GM19397 (cell line): ENCODE data around the gene GRID1.

Experiments
- ATAC-seq: cut with Tn5 transposase; IDR thresholded peaks from one replicate; pipeline ENCODE4 v1.9.1; 2021; ENCODE audit warnings: mild to moderate bottlenecking, moderate library complexity; ENCODE audit not compliant: unreplicated experiment

Gene GRID1

DNA sequence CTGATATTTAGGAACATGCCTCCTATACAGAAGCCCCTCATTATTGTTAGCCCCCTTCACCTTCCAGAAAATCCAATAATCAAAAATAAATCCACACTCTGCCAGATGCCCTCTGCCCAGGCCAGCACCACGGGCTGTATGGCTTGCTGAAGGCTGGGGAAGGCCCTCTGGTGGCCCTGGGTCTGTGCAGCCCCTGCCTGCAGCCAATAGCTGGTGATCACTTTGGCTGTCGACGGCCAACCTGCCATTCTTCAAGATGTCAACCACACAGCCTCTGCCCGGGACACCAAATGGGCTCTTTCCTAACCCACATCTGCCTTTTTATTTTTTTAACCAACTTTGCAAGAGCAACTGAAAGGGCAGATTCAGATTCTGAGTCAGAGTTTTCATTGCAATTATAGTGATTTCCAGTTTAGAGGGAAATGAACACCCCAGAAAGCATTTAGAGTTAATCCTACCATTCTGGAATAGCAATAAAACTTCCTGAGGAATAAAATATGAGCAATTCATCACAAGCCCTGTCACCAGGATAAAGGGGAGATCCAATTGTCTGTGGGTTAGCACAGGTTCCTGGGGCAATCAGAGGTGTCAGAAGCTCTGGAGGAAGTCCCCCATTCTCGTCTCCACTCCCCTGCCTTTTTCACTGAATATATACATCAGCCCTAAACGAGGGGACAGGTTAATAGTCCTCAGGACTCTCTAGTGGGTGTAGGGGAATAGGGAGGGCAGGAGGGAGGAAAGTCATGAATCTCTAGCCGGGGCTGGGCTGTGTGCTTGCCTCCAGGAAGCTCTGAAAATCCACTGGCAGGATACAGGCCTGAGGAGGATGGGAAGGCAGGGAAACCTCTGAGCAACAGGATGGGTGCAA lies 211.3 kb downstream of the GRID1 start:
- ATAC-seq = no peak

DNA sequence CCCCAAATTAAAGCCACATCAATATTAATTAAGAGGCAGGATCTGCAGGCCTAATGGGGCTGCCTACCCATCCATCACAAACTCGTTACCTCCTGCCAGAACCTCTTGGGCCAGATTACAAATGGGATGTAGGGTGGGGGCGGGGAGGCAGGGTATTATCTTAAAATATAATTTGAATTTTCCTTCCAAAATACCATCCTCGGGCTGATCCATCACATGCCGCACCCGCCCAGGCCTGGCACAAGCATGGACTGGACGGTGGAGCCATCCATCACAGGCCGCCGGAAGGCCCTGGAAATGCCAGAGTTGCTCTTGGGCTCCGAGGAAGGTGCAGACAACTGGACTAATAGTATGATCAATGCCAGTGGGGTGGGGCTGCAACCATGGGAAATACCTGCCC lies 212.8 kb downstream of the GRID1 start:
- no peak for ATAC-seq

DNA sequence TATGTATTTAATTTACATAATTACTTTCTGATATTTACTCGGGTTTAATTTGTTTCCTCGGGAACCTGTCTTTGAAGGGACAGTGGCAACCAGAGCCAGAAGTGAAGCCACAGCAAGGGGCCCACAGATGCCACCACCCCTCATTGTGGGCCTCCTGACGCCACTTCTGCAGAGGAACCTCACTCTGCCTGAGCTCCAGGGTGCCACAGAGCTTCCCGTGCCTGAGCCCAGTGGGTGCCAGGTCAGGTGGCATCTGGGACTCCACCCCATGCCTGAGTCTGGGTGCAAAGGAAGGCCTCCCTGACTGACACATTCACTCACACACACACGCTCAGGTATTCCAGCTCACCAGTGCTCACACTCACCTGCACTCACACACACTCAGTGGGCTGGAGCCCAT lies 213.7 kb downstream of the GRID1 start:
- no peak for ATAC-seq

DNA sequence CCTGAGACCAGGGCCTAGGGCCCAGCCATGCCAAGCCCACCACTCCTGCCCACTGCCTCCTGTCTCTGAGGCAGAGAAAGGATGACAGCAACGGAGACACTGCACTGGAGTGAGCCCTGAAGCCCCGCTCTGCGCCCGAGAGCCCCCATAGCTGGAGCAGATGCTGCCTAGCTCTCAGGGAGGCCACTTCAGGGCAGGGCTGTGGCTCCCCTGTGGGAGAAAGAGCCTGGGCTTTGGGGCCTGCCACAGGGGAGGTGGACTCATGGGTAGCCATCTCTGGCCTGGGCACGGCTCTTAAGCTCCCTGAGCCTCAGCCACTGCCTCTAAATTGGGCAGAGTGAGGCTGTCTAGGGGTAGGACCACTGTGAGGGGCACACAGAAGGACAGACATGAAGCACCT lies 214.2 kb downstream of the GRID1 start:
- no peak for ATAC-seq

DNA sequence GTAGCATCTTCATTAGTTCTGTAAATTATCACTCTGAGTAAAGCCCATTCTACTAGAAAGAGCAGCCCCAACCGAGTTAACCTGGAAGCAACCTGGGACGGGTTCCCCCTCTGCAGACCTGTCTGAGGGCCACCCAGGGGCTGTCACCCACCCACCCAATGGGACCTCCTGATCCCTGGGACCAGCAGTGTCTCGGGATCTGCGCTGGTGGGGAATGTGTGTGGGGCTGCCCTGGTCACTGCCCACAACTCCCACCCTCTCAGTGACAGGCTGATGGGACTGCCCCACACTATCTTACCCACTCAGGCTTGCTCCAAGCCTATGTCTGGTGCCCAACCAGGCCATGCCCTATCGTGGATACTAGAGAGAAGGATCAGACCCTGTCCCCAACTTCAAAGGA lies 215.0 kb downstream of the GRID1 start:
- no peak for ATAC-seq

DNA sequence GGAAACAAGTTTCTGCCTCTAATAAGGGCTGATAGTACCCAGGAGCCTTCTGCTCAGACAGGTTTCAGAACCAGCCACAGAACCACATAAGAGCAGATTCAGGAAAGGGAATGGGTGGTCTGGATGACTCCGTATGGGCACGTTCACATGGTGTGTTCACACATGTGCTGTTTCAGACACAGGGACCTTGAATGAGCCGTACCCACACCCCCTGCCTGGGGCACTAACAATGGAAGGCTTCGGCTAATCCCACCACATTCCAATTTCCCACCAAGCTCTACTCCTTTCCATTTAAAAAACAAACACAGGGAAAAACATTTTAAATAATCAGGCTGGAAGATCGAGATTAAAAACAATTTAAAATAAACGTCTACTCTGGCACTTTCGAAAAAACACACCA lies 217.3 kb downstream of the GRID1 start:
- no peak for ATAC-seq

DNA sequence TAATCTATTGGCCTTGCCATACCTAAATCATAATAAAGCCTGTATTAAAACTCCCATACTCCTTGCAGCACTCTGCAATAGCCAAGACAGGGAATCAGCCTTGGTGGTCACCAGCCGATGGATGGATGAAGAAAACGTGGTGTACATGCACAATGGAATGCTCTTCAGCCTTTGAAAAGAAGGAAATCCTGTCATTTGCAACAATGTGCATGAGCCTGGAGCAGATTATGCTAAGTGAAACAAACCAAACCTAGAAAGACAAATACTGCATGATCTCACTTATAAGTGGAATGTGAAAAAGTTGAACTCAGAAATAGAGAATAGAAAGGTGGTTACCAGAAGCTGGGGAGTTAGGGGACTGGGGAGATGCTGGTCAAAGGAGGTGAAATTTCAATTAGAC lies 218.5 kb downstream of the GRID1 start:
- no peak for ATAC-seq

DNA sequence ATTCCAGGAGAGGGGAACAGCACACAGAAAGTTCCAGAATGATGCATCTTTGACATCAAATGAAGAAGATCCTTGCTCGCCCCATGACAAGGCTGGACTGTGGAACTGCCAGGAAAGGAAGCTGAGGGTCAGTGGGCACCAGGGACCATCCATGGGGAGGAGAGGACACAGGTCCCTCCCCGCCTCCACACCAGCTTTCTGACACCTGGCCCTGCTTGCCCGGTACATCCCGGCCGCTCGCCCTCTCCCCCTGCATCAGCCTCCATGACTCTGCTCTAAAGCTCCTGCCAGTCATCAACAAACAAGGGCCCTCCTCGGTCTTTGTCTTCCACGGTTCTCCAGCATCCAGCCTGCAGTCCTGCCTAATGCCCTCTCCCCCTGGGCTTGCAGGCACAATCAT lies 222.3 kb downstream of the GRID1 start:
- no peak for ATAC-seq

DNA sequence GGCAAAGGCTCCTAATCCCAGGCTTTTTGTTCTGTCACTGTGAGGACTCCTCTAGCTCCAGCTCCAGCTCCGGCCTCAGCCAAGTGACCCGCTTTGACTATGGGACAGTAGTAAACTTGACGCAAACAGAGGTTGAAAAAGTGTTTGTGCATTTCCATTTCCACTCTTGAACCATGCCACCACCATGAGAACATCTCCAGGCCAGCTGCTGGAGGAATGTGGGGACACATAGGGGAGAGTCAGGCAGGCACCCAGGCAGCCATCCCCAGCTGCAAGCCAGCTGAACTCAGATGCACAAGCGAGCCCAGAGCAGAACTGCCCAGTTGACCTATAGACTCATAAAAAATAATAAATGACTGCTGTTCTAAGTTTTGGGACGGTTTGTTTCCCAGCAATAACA lies 224.7 kb downstream of the GRID1 start:
- ATAC-seq = no peak

DNA sequence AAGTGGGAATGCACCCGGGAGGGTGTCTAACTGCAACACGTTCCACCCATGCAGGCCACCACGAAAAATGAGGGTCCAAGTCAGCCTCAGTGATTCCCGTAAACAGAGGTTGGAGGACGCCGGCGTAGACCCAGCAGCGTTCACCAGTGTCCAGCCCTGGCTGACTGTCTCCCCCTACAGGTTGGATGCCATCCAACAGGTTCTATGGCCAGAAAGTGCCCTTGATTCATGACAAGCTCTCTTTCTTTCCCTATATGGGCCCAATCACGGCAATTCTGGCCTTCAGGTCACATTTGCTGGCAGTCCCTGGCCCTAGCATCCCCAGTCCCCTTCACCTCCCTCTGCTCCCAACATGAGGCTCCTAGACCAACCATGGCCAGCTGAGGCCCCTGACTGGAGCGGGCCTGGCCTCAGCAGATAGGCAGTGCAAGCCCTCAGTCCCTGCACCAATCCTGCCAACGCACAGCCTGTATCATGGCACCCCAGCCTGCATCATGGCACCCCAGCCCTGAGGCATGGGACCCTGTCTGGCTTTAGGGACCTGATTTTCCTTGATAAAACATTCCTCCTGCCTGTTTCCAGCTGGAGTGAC lies 227.4 kb downstream of the GRID1 start:
- ATAC-seq = no peak

DNA sequence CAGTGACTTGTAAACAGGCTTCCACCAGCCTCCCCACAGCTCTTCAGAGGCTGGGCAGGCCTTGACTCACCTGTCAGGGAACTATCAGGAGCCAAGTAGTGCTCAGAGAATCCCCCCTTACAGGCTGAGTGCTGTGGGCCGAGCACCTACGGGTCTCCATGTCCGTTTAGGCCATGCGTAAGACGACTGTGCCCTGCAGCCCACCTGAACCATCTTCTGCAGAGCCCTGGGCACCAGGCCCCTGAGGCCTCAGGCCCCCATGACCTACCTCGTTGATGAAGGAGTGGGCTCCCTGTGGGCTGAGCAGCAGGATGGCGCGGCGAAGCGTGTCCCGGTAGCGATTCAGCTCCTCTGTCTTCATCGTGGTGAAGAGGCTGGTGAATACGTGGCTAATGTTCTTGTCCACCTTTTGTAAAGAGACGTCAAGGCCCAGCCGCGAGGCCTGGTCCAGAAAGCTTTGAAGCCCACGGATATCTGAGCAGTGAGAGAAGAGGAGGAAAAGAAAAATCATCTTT lies 228.0 kb downstream of the GRID1 start:
- ATAC-seq = no peak

DNA sequence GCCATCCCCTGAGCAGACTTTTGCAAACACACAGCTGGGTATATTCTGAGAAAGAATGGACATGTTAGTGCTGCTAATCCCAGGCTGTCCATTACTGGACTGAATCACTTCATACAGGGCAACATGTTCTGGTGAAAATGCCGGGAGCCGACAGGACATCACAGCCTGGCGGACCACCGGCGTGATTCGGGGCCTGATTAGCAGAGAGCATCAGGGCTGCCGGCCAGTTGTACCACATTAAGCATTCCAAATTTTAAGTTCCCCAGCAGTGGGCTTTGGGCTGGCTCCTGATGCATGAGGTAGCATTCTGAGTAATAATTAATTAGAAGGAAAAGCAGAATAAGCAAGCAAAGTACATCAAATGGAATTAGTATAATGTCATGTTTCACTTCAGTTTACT lies 229.0 kb downstream of the GRID1 start:
- no peak for ATAC-seq

DNA sequence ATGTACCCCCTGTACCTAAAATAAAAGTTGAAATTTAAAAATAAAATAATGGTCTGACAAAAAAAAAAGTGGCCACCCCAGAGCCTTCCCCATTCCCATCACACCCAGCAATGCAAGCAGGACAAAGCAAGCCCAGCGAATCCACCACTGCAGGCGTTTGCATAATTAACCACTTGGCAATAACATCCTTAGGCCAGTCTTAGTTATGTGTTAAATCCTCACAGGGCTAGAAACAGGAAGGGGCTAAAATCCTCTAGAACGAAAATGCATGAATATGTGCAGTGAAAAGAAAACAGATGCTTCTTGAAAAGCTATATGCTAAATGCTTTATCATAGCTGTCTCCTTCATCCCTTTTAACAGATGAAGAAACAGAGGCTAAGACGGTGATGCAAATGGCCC lies 229.7 kb downstream of the GRID1 start:
- ATAC-seq = no peak

DNA sequence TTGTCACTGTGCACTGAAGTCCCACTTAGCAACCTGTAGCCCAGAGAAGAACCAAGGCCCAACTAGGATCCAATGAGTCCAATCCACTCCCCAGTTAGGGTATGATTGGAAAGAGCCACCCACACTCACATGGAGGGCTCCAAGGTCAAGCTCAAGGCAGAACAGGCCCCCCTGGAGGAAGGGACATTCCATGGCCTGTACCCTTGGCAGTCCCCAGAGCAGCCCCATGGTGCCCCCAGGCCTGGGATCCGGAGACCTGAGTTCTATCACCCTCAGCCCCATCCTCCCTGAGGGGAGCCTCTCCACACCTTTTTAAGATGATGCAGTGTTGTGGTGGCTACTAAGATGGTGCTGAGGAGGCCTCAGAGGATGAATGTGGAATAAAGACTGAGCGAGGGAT lies 231.4 kb downstream of the GRID1 start:
- ATAC-seq = no peak

DNA sequence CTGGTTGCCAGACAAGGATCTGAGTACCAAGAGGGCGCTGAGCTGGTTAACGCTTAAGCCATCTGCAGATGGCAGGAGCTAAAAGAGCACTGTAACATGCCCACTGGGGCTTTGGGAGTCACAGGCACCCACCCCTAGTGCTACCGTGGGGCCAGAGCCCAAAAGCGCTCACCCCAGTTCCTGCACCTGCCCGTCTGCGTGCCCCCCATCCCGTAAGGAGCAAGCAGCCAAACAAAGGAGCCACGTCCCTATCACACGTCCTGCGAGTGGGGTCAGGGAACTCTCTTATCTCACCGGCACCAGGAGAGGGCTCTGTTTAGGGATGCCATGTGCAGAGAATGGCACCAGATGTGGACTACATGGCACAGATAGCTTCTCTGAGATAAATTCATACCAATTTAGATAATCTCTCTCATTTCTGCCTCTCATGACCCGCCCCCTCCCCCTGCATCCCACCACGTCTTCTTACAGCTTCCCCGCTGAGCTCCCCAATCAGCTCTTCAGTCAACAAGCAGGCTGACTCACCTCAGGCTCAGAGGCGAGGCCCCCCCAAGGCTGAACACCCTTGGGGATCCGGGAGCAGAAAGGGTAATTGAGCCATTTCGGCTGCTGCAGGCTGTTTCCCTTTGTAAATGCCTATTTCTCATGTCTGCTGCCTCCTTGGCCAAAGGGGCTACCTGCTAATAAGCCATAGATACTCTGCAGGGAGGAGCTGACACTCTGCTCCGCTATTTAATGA lies 235.7 kb downstream of the GRID1 start:
- ATAC-seq = no peak

DNA sequence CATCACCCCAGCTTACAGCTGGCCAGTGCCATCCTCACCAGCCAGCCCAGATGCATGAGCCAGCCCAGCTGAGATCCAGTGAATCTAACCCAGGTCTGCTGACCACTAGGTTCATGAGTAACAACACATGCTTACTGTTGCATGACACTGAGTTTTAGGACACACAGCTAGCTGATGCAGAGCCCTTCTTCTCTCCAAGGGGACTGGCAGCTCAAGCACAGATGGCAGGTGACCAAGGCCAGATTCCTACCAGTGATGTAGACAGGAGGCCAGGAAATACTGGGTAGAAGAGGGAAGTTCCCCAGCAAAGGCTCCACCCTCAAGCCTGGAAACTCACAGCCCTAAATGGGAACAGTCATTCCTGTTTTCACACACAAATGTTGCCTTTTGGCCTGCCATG lies 236.6 kb downstream of the GRID1 start:
- ATAC-seq = no peak

DNA sequence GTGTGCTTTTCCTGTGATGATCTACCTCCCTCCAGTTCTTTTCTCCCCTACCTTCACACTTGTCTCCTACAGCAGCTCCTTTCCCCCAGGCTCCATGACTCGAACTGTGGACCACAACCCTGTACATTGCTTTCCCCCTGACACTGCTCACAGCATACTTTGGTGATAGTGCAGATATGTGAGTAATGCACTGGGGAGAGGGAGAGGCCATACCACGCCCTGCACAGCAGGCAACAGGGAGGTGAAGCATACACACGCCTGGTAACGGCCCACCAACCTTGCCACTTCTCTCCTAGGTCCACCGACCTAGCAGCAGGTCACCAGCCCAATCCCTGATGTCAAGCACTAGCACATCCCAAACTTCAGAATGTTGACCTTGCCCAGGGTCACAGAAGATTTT lies 238.2 kb downstream of the GRID1 start:
- no peak for ATAC-seq

DNA sequence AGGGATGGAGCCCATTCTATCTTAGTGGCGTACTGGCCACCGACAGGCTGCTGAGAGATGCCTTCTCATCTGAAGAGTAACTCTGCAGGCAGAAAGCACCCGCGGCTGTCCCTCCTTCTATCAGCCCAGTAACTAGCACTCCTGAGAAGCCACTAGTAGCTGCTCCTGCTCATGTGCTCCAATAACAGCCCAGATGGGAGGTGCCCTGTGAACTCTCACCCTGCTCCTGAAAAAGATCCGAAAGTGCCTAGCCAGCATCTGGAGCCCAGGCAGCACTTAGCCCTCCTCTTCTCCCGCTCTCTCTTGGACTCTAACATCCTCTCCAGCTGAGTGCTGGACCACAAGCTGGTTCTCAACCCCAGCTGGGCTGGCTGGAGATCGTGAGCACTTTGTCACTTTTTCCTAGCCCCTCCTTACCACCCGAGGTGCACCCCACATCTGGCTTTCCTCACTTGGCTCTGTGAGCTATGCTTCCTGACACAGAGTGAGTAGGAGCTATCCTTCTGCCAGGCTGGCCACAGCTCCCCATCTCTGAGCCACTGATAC lies 239.2 kb downstream of the GRID1 start:
- ATAC-seq = no peak

DNA sequence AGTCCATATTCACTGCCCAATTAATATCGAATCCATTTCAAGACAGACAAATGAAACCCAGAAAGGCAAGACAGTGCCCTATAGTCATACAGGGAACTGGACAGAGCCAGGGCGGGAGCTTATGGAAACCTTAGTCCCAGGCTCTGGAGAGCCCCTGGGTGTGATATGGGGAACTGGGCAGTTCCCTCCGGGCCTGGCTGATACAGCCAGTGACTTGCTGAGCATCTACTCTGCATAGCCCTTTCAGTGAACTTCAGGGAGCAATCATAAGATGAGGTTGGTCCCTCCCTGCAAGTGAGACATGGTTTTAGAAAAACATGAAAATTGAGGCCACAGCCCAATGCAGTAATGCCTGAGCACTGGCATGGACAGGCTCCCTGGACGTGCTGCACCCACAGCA lies 241.9 kb downstream of the GRID1 start:
- ATAC-seq = no peak

DNA sequence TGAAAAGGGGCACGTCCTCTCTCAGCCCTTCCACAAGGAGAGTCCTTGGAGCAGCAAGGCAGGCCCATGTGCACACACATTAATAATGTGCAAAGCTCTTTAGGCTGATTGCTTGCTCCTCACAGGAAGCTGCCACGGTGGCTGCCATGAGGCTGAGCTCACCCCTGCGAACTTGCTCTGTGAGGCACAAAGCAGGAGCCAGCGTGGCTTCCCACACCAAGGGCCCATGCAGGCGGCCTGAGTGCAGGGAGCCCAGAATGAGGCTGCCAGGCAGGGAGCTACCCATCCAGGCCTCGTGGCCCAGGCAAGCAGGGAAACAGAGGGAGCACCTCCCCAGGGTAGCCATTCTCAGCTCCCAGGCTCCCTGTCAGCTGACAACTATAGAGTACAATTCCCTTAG lies 242.9 kb downstream of the GRID1 start:
- no peak for ATAC-seq

DNA sequence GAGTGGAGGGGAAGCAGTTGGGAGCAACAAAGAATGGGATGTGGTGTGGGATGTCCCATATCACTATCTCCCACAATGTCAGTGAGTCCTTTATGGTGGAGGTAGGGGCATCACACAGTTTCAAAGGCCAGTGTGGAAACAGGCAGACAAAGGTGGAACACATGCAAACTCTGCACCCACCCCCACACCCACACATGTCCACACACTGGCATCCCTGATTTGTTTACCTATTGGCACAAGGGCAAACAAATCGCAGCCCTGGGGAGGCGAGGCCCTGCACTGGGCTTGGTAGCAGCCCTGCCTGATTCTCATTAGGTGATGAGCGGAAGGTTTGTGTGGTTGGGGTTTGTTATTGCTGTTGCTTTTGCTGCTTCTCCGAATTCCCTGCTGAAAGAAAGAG lies 243.3 kb downstream of the GRID1 start:
- no peak for ATAC-seq

DNA sequence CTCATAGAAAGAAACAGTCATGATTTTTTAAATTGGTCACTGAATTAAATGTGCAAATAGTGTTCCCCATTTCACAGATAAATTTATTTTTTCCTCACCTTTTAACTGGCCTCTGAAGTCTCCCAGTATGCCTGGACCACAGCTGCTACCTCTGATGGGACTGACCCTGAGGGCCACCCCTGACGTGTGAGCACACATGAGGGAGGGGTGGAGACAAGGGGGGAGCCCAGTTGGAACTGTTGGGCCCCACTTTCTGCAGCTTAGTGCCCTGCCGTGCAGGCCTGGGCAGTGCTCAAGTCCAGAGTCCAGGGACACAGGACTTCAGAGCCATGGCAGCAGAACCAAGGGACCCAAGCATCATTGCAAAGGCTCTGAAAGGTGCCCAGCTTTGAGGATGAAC lies 243.9 kb downstream of the GRID1 start:
- ATAC-seq = no peak
